Transverse colon (tissue), 4 donors: ENCODE results near the gene CDH18. TPM values are rescaled to one million over a fixed set of nuclear protein-coding genes. Genes with fewer than 3 reads are reported as not detected.

Experiments used
- DNase-seq: peaks from one replicate; pipeline ENCODE4 v3.0.0-alpha.2; 2019
- H3K27ac ChIP-seq, 4 donors: fragments of 200-600 bp; sonication (generic); 2 replicates each; pipeline ENCODE4 v1.5.1; 2016 to 2018; ENCODE audit warnings: inconsistent platforms in 4 of 4
- H3K27me3 ChIP-seq: fragments of 200-600 bp; sonication (generic); 2 replicates; pipeline ENCODE4 v1.5.1; 2017; ENCODE audit warnings: inconsistent platforms
- H3K36me3 ChIP-seq, 4 donors: fragments of 200-600 bp; sonication (generic); 2 replicates each; pipeline ENCODE4 v1.5.1; 2017 to 2019; ENCODE audit warnings: inconsistent platforms in 4 of 4
- H3K4me1 ChIP-seq, 4 donors: fragments of 200-600 bp; sonication (generic); 2 replicates each; pipeline ENCODE4 v1.5.1; 2017 to 2020; ENCODE audit warnings: inconsistent platforms in 4 of 4
- H3K4me3 ChIP-seq, 4 donors: fragments of 200-600 bp; sonication (generic); 1 replicate in 1 of 4; 2 replicates in 3 of 4; pipeline versions ENCODE4 v1.5.1 to v1.6.1; 2017 to 2019; ENCODE audit warnings: inconsistent platforms in 4 of 4
- H3K9me3 ChIP-seq, 2 donors: fragments of 200-600 bp; sonication (generic); 2 replicates each; pipeline ENCODE4 v1.5.1; 2017 to 2019; ENCODE audit warnings: inconsistent platforms in 2 of 2
- CTCF ChIP-seq, 5 experiments: fragments of 200-600 bp in 3 of 5; fragments of 450-650 bp in 2 of 5; sonication (generic) in 3 of 5; IDR thresholded peaks; 1 replicate in 2 of 5; 2 replicates in 3 of 5; pipeline ENCODE4 v1.5.1; 2016 to 2017; ENCODE audit warnings: antibody characterized with exemption in 5 of 5, inconsistent platforms in 3 of 5, mild to moderate bottlenecking in 2 of 5, moderate library complexity in 1 of 5
- EP300 ChIP-seq: sonication (generic); formaldehyde crosslinking; IDR thresholded peaks from one replicate; pipeline ENCODE4 v1.6.1; 2017; ENCODE audit warnings: antibody characterized with exemption, low read depth
- POLR2A ChIP-seq: fragments of 450-650 bp; IDR thresholded peaks from one replicate; pipeline ENCODE4 v1.6.1; 2016; ENCODE audit warnings: antibody characterized with exemption, mild to moderate bottlenecking, moderate library complexity
- POLR2AphosphoS5 ChIP-seq, 3 donors: sonication (generic); formaldehyde crosslinking; IDR thresholded peaks; one replicate each; pipeline ENCODE4 v1.6.1; 2016; ENCODE audit warnings: antibody characterized with exemption in 3 of 3
- WGBS, 2 donors: methylation state at CpG; one replicate each; pipeline ENCODE4 v1.1.5; 2018; ENCODE audit warnings: low coverage in 1 of 2; 5-methylcytosine and 5-hydroxymethylcytosine counted together
- in situ Hi-C, 4 donors: fragments of 200-750 bp; cut with MboI; loops; one replicate each; pipeline versions ENCODE4 v1.15.0 to v1.15.1; 2017; ENCODE audit warnings: low sequenced_read_pairs in 3 of 4, low pct_ligation_motif_present in 1 of 4, low pct_unique_long_range_greater_than_20kb in 1 of 4
- intact Hi-C: fragments of 100-400 bp; cut with DNase I; formaldehyde crosslinking; loops from one replicate; pipeline ENCODE4 v1.15.1; 2023; ENCODE audit warnings: low total_unique reads
- total RNA-seq, 4 donors: library from RNA; depleted of rRNA; stranded (reverse); fragments of >200 nt; gene quantifications; one replicate each; pipeline ENCODE4 v1.1.0, GENCODE V29; 2016

The CDH18 gene
- total RNA-seq, 4 donors from 2014 or later, result not detected

DNA sequence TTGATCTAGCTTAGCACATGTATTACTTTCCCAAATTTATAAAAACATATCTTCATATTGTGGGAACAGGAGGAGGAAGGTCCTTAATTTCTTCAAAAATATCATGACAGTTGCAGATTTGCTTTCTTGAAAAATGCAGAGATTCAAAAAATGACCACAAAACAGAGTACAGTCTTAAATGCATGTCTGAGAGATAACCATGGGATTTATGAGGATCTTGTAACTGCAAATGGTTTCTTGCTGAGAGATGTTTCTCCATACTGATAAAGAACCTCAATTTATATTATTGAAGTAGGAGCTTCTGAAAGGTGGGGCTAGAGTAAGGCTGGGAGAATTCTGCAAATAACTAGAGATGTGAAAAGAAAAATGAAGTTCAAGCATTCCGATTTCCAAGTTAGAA is 83.2 kb downstream of the CDH18 start:
- no peaks in the 10 kb centered on the region for H3K27me3 ChIP-seq
- H3K4me1 ChIP-seq, result no peaks in the 10 kb centered on the region
- no peaks in the 10 kb centered on the region for H3K9me3 ChIP-seq
- no peaks in the 10 kb centered on the region for H3K36me3 ChIP-seq
- 0 to 30% methylated on average over 1 of the region's 1 CpG for WGBS, 2 donors
- TF ChIP-seq CTCF (IDR thresholded peaks at IDR 0.05) (no peak), POLR2AphosphoS5 (IDR thresholded peaks at IDR 0.05) (no peak), EP300 (no peak), POLR2A (no peak)
- in situ Hi-C loops, result no loop called here
- intact Hi-C loops, result no loop called here
- H3K4me3 ChIP-seq, result no peak overlapping the region
- no peak for DNase-seq
- H3K27ac ChIP-seq, result no peak overlapping the region

DNA sequence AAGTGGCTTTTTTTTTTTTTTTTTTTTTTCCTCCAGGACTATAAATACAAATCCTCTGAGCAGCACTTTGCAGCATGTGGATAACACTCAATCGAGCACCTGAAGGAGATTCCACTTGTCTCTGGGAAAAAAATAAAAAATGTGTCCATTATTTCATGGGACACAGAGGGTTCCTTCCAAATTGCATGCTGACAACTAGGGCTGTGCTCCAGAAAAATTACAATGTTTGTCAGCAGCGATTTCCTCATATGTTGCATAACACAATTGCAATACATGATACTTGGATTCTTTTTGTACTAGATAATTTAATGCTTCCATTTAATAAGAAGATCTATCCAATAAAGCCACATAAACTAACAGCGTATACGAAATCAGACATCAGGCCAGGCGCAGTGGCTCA is 84.4 kb downstream of the CDH18 start:
- Histone ChIP-seq H3K27ac (no peak overlapping the region), H3K4me1 (no peaks in the 10 kb centered on the region), H3K9me3 (no peaks in the 10 kb centered on the region), H3K4me3 (no peak overlapping the region), H3K27me3 (no peaks in the 10 kb centered on the region), H3K36me3 (no peaks in the 10 kb centered on the region)
- intact Hi-C loops (no loop called here), in situ Hi-C loops (no loop called here)
- no peak for TF ChIP-seq CTCF (IDR thresholded peaks at IDR 0.05)
- TF ChIP-seq POLR2AphosphoS5 (IDR thresholded peaks at IDR 0.05), result no peak
- TF ChIP-seq EP300, result no peak
- no peak for TF ChIP-seq POLR2A
- DNase-seq, result no peak
- WGBS, 2 donors, result 61 to 87% methylated on average over 3 to 5 of the region's 5 CpGs

DNA sequence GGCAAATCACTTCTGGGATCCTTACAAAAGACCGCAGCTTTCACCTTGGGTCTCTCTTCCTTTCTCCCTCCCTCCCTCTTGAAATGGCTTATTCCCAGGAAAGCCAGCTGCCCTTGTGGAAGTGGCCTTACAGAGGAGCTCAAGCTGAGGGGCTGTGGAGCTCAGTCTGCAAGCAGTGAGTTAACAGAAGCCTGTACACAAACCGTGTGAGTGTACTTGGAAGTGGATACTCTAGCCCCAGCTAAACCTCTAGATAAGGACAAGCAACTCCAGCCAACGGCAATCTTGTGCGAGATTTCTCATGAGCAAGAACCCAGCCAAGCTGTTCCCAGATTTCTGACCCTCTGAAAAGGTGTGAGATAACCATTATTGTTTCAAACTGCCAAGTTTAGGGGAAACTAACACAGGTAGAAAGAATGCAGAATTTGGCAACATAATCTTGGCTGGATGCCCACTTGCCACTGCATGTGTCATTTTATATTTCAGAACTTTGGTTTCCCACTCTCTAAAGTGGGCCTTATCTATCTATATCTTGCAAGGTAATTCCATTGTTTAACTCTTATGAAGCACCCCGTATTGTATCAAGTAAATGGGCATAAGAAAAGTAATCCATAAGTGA is 85.6 kb downstream of the CDH18 start:
- H3K27ac ChIP-seq, result no peak overlapping the region
- no peaks in the 10 kb centered on the region for H3K36me3 ChIP-seq
- no peak overlapping the region for H3K4me3 ChIP-seq
- no peaks in the 10 kb centered on the region for H3K27me3 ChIP-seq
- in situ Hi-C loops, result no loop called here
- WGBS, 2 donors, result 48 to 79% methylated on average over 4 to 5 of the region's 5 CpGs
- DNase-seq, result no peak
- TF ChIP-seq POLR2AphosphoS5 (IDR thresholded peaks at IDR 0.05) (no peak), POLR2A (no peak), CTCF (IDR thresholded peaks at IDR 0.05) (no peak), EP300 (no peak)
- H3K9me3 ChIP-seq, result no peaks in the 10 kb centered on the region
- no peaks in the 10 kb centered on the region for H3K4me1 ChIP-seq
- intact Hi-C loops, result no loop called here

GRCh38 chr5:19900269-19900668 is 87.7 kb downstream of the CDH18 start:
- intact Hi-C loops, result no loop called here
- TF ChIP-seq EP300 (no peak), POLR2A (no peak), POLR2AphosphoS5 (IDR thresholded peaks at IDR 0.05) (no peak), CTCF (IDR thresholded peaks at IDR 0.05) (no peak)
- H3K36me3 ChIP-seq, result no peaks in the 10 kb centered on the region
- no peaks in the 10 kb centered on the region for H3K27me3 ChIP-seq
- H3K4me1 ChIP-seq, result no peaks in the 10 kb centered on the region
- in situ Hi-C loops, result no loop called here
- H3K27ac ChIP-seq, result no peak overlapping the region
- WGBS, 2 donors, result 66 to 69% methylated on average over 3 of the region's 3 CpGs
- no peak overlapping the region for H3K4me3 ChIP-seq
- H3K9me3 ChIP-seq, result no peaks in the 10 kb centered on the region
- no peak for DNase-seq
